Measurements from ENCODE around the gene ARRDC2.

The ARRDC2 gene

DNA sequence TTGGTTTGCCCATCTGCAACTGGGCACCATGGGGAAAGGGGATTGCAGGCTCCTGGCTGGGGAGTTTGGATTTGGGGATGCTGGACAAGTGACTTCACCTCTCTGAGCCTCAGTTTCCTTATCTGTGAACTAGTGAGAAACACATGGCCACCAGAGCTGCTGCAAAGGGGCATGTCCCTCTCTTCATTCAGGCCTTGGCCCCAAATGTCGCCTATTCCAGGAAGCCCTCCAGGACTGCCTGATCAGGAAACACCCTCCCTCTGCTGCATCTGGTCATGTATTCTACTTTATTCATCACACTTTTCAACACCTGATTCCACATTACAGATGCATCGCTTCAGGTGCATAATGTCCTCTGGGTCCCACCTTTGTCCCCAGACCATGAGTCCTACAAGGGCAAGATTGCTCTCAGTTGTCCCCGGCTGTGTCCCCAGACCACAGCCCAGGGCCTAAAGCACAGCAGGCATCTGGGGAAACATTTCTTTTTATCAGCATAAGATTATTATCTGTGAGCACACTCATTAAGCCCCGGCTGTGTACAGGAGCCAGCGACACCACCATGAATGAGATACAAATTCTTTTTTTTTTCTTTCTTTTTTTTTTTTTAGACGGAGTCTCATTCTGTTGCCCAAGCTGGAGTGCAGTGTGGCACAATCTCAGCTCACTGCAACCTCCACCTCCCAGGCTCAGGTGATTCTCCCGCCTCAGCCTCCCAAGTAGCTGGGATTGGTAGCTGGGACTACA is 37.5 kb downstream of the ARRDC2 start:
- no CpG with 5 or more reads among the region's 7 CpGs for WGBS (ENCODE audit: extremely low coverage, insufficient coverage, insufficient read length)
- no peaks in the 10 kb centered on the region for H3K4me1 ChIP-seq (ENCODE audit: control insufficient read depth in 1 of 2, insufficient read depth in 2 of 2, low read length in 2 of 2)
- no peaks in the 10 kb centered on the region for H3K79me2 ChIP-seq (ENCODE audit: control insufficient read depth, insufficient read depth, low read length, poor library complexity)
- no peak overlapping the region for H3K4me2 ChIP-seq (ENCODE audit: low read length)
- H3K4me3 ChIP-seq (ENCODE audit: low read depth, low read length): no peak overlapping the region
- no peak overlapping the region for H4K12ac ChIP-seq (ENCODE audit: low read depth, low read length)
- no peak for DNase-seq
- no peak overlapping the region for H3K18ac ChIP-seq (ENCODE audit: low read length)
- H4K8ac ChIP-seq (ENCODE audit: low read depth, low read length): no peak overlapping the region
- no peak overlapping the region for H3K23ac ChIP-seq (ENCODE audit: low read length)
- no peak overlapping the region for H3K4ac ChIP-seq (ENCODE audit: low read depth, low read length)
- no peaks in the 10 kb centered on the region for H3K36me3 ChIP-seq (ENCODE audit: control insufficient read depth in 1 of 2, insufficient read depth in 2 of 2, low read length in 2 of 2)
- H2AK5ac ChIP-seq (ENCODE audit: low read length): no peak overlapping the region
- H4K91ac ChIP-seq (ENCODE audit: low read depth, low read length): no peak overlapping the region
- peaks cover 2% of the 10 kb centered on the region for H3K9me3 ChIP-seq (ENCODE audit: insufficient read depth, low read depth, low read length)
- H3K27me3 ChIP-seq (ENCODE audit: insufficient read depth, low read length): no peaks in the 10 kb centered on the region
- no peak overlapping the region for H2BK120ac ChIP-seq (ENCODE audit: insufficient read depth, low read length, poor library complexity)
- H2BK12ac ChIP-seq (ENCODE audit: low read length): no peak overlapping the region
- no peak overlapping the region for H3K14ac ChIP-seq (ENCODE audit: low read length)
- no peak overlapping the region for H3K9ac ChIP-seq (ENCODE audit: low read length)
- no peak overlapping the region for H2AFZ ChIP-seq (ENCODE audit: insufficient read depth, low read length, poor library complexity)
- no peak overlapping the region for H3K27ac ChIP-seq (ENCODE audit: low read depth, low read length)
- H2BK5ac ChIP-seq (ENCODE audit: low read depth, low read length, poor library complexity): no peak overlapping the region
- H3K79me1 ChIP-seq (ENCODE audit: low read length): no peaks in the 10 kb centered on the region

- Histone ChIP-seq H3K23ac (ENCODE audit: low read length) (no peak overlapping the region), H2BK5ac (ENCODE audit: low read depth, low read length, poor library complexity) (no peak overlapping the region), H3K4me3 (ENCODE audit: low read depth, low read length) (no peak overlapping the region), H2AK5ac (ENCODE audit: low read length) (no peak overlapping the region), H3K27ac (ENCODE audit: low read depth, low read length) (no peak overlapping the region), H3K4me1 (ENCODE audit: control insufficient read depth in 1 of 2, insufficient read depth in 2 of 2, low read length in 2 of 2) (no peaks in the 10 kb centered on the region), H2BK120ac (ENCODE audit: insufficient read depth, low read length, poor library complexity) (no peak overlapping the region), H3K18ac (ENCODE audit: low read length) (no peak overlapping the region), H3K4me2 (ENCODE audit: low read length) (no peak overlapping the region), H3K79me2 (ENCODE audit: control insufficient read depth, insufficient read depth, low read length, poor library complexity) (no peaks in the 10 kb centered on the region), H3K14ac (ENCODE audit: low read length) (no peak overlapping the region), H3K9me3 (ENCODE audit: insufficient read depth, low read depth, low read length) (no peaks in the 10 kb centered on the region), H3K4ac (ENCODE audit: low read depth, low read length) (no peak overlapping the region), H2AFZ (ENCODE audit: insufficient read depth, low read length, poor library complexity) (no peak overlapping the region), H4K12ac (ENCODE audit: low read depth, low read length) (no peak overlapping the region), H2BK12ac (ENCODE audit: low read length) (no peak overlapping the region), H3K9ac (ENCODE audit: low read length) (no peak overlapping the region), H4K91ac (ENCODE audit: low read depth, low read length) (no peak overlapping the region), H3K27me3 (ENCODE audit: insufficient read depth, low read length) (no peaks in the 10 kb centered on the region), H3K79me1 (ENCODE audit: low read length) (no peaks in the 10 kb centered on the region), H3K36me3 (ENCODE audit: control insufficient read depth in 1 of 2, insufficient read depth in 2 of 2, low read length in 2 of 2) (no peaks in the 10 kb centered on the region), H4K8ac (ENCODE audit: low read depth, low read length) (no peak overlapping the region)
- WGBS (ENCODE audit: extremely low coverage, insufficient coverage, insufficient read length): no CpG with 5 or more reads among the region's 14 CpGs
- DNase-seq: peak; percentile 25 to 30
These were observed 38.2 kb downstream of the ARRDC2 start for GRCh38 chr19:18046059-18046718.

GRCh38 chr19:18049385-18049784 is 41.4 kb downstream of the ARRDC2 start:
- WGBS (ENCODE audit: extremely low coverage, insufficient coverage, insufficient read length): no CpG with 5 or more reads among the region's 10 CpGs

DNA sequence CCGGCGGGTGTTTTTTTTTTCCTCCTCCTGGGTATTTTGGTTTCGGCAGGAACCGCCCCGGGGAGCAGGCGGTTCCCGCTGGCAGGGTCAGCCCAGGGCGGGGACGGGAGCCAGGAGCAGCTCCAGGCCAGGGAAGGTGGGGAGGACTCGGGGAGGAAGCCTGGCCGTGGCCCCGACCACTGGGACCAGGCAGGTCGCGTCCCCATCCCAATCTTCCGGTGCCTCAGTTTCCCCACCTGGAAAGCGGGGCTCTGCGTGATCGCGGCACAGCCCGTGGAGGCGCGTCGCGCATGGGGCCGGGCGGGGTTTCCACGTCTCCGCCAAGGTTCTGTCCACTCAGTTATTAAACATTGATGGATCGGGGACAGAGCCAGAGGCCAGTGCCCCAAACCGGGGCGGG is 43.9 kb downstream of the ARRDC2 start:
- no peak overlapping the region for H3K18ac ChIP-seq (ENCODE audit: low read length)
- H2BK12ac ChIP-seq (ENCODE audit: low read length): no peak overlapping the region
- DNase-seq: no peak
- H3K4me1 ChIP-seq (ENCODE audit: control insufficient read depth in 1 of 2, insufficient read depth in 2 of 2, low read length in 2 of 2): no peaks in the 10 kb centered on the region
- no peaks in the 10 kb centered on the region for H3K79me1 ChIP-seq (ENCODE audit: low read length)
- H3K27ac ChIP-seq (ENCODE audit: low read depth, low read length): no peak overlapping the region
- no peaks in the 10 kb centered on the region for H3K36me3 ChIP-seq (ENCODE audit: control insufficient read depth in 1 of 2, insufficient read depth in 2 of 2, low read length in 2 of 2)
- H3K79me2 ChIP-seq (ENCODE audit: control insufficient read depth, insufficient read depth, low read length, poor library complexity): no peaks in the 10 kb centered on the region
- H3K23ac ChIP-seq (ENCODE audit: low read length): no peak overlapping the region
- H3K4me3 ChIP-seq (ENCODE audit: low read depth, low read length): no peak overlapping the region
- H2AK5ac ChIP-seq (ENCODE audit: low read length): no peak overlapping the region
- no peak overlapping the region for H4K12ac ChIP-seq (ENCODE audit: low read depth, low read length)
- H2AFZ ChIP-seq (ENCODE audit: insufficient read depth, low read length, poor library complexity): no peak overlapping the region
- H3K27me3 ChIP-seq (ENCODE audit: insufficient read depth, low read length): no peaks in the 10 kb centered on the region
- no peak overlapping the region for H3K4ac ChIP-seq (ENCODE audit: low read depth, low read length)
- H4K8ac ChIP-seq (ENCODE audit: low read depth, low read length): no peak overlapping the region
- no peak overlapping the region for H2BK120ac ChIP-seq (ENCODE audit: insufficient read depth, low read length, poor library complexity)
- no peak overlapping the region for H3K4me2 ChIP-seq (ENCODE audit: low read length)
- H3K9ac ChIP-seq (ENCODE audit: low read length): no peak overlapping the region
- no peak overlapping the region for H2BK5ac ChIP-seq (ENCODE audit: low read depth, low read length, poor library complexity)
- no peak overlapping the region for H4K91ac ChIP-seq (ENCODE audit: low read depth, low read length)
- H3K9me3 ChIP-seq (ENCODE audit: insufficient read depth, low read depth, low read length): no peaks in the 10 kb centered on the region
- H3K14ac ChIP-seq (ENCODE audit: low read length): no peak overlapping the region
- WGBS (ENCODE audit: extremely low coverage, insufficient coverage, insufficient read length): no CpG with 5 or more reads among the region's 31 CpGs

More at GRCh38 chr19:18049385-18049784, 41.4 kb downstream of the ARRDC2 start:
- Histone ChIP-seq H4K8ac (ENCODE audit: low read depth, low read length) (no peak overlapping the region), H4K12ac (ENCODE audit: low read depth, low read length) (no peak overlapping the region), H3K36me3 (ENCODE audit: control insufficient read depth in 1 of 2, insufficient read depth in 2 of 2, low read length in 2 of 2) (no peaks in the 10 kb centered on the region), H3K4me1 (ENCODE audit: control insufficient read depth in 1 of 2, insufficient read depth in 2 of 2, low read length in 2 of 2) (no peaks in the 10 kb centered on the region), H2BK5ac (ENCODE audit: low read depth, low read length, poor library complexity) (no peak overlapping the region), H3K27ac (ENCODE audit: low read depth, low read length) (no peak overlapping the region), H2AK5ac (ENCODE audit: low read length) (no peak overlapping the region), H3K14ac (ENCODE audit: low read length) (no peak overlapping the region), H3K18ac (ENCODE audit: low read length) (no peak overlapping the region), H2BK12ac (ENCODE audit: low read length) (no peak overlapping the region), H3K23ac (ENCODE audit: low read length) (no peak overlapping the region), H3K9ac (ENCODE audit: low read length) (no peak overlapping the region), H2AFZ (ENCODE audit: insufficient read depth, low read length, poor library complexity) (no peak overlapping the region), H3K4me2 (ENCODE audit: low read length) (no peak overlapping the region), H3K4me3 (ENCODE audit: low read depth, low read length) (no peak overlapping the region), H3K27me3 (ENCODE audit: insufficient read depth, low read length) (no peaks in the 10 kb centered on the region), H3K4ac (ENCODE audit: low read depth, low read length) (no peak overlapping the region), H4K91ac (ENCODE audit: low read depth, low read length) (no peak overlapping the region), H3K9me3 (ENCODE audit: insufficient read depth, low read depth, low read length) (no peaks in the 10 kb centered on the region), H3K79me1 (ENCODE audit: low read length) (no peaks in the 10 kb centered on the region), H3K79me2 (ENCODE audit: control insufficient read depth, insufficient read depth, low read length, poor library complexity) (no peaks in the 10 kb centered on the region), H2BK120ac (ENCODE audit: insufficient read depth, low read length, poor library complexity) (no peak overlapping the region)
- DNase-seq: no peak

All from trophoblast cell (in vitro differentiated cells and primary cell).